NCI-H2196 treated with DMSO at 0.1 percent for 48 hours (cell line): Measurements from ENCODE around the gene SOWAHC.
A peak's percentile ranks its signal among the peaks of the same experiment; 100 is the strongest.
"Not testable (repeated sequence)": the region's sequence is repeated elsewhere in the genome, so short reads cannot be mapped to it uniquely, and the experiment has no call there.

Source experiments
- DNase-seq: peaks from one replicate; lab custom pipeline; 2025; ENCODE audit not compliant: unreplicated experiment; lab: John Stamatoyannopoulos, UW

Gene SOWAHC, protein sequence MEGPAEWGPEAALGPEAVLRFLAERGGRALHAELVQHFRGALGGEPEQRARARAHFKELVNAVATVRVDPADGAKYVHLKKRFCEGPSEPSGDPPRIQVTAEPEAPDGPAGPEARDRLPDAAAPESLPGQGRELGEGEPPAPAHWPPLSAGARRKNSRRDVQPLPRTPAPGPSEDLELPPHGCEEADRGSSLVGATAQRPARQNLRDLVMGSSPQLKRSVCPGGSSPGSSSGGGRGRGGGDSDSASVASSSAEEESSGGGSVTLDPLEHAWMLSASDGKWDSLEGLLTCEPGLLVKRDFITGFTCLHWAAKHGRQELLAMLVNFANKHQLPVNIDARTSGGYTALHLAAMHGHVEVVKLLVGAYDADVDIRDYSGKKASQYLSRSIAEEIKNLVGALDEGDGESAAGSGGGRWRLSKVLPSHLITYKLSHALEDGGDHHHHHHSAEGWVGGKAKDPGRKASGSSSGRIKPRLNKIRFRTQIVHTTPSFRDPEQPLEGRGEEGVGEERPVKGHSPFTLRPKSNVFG

DNA sequence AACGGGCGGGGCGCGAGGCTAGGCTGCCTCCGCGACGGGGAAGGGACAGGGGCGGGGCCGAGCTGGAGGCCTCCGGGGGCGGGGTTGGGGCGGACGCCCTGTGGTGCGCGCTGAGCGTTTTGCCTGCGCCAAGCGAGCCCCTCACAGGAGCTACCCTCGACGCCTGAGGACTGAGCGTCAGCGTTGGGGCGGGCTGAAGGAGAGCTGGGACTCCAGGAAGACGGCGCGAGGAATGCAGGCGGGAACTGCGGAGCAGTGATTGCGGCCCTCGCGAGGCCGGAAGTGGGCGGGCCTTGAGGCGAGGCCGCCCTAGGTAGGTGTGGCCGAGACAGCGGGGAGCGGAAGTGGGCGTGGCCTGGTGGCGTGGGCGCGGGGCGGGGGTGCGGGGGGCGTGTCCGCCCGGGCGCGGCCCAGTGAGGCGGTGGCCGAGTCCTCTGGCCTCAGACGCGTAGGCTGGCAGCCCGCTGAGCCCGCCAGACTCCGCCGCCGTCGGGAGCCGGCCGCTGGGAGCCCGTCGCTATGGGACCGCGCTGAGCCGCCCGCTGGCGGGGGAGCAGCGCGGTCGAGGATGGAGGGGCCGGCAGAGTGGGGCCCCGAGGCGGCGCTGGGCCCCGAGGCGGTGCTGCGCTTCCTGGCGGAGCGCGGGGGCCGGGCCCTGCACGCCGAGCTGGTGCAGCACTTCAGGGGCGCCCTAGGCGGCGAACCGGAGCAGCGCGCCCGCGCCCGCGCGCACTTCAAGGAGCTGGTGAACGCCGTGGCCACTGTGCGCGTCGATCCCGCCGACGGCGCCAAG lies at the start of gene SOWAHC, which contains the start of gene SEPTIN10:
TSS of gene SOWAHC (plus strand) at position 443 of the 793 bp plus-strand sequence. CDS start at position 569, 126 bp downstream.
TSS of gene SEPTIN10 (minus strand) at position 45 of the 793 bp plus-strand sequence. CDS start 139 bp downstream, outside the sequence.
- DNase-seq, result peak; percentile 88

GRCh38 chr2:109575373-109575772 lies 38.8 kb upstream of the SOWAHC start:
- no peak for DNase-seq

- not testable (repeated sequence) for DNase-seq
These were observed 36.5 kb upstream of the SOWAHC start for GRCh38 chr2:109577630-109578029.

GRCh38 chr2:109582928-109583895 lies 31.0 kb upstream of the SOWAHC start:
- no peak for DNase-seq

- no peak for DNase-seq
These were observed 27.5 kb upstream of the SOWAHC start for GRCh38 chr2:109586687-109587086.

DNA sequence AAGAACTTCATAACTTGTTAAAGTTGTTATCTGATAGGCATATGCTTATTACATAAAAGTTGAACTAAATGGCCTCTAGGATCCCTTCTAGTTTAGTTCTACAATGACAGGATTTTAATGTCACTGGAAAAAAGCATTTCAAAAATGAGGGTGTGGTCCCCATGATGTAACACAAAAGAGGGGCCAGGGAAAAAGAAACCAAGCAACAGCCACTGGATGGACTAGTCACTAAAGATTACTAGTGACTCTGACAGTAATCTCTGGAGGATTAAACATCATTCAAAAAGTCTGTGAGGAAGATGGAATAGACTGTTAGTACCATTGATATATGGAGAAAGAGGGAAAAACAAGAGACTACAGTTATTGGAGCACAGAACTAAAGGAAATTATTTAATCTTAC lies 23.0 kb upstream of the SOWAHC start:
- no peak for DNase-seq

DNA sequence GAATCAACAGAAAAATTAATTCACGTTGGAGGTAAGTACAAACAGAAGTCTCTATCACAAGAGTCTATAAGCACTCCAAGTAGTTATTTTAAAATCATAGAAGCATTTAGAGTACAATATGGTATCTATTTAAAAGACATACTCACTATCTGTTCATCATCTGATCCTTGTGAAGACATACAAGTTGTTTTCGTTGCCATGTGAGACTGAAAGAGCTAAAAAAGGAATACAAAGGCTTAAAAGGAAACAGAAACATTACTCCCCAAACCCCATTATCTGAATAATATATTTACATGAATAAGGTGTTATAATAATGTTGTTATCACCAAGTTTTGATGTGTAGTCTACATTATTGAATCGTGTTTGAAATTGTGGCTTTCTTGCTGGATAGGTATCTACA lies 21.3 kb upstream of the SOWAHC start:
- DNase-seq, result no peak

DNA sequence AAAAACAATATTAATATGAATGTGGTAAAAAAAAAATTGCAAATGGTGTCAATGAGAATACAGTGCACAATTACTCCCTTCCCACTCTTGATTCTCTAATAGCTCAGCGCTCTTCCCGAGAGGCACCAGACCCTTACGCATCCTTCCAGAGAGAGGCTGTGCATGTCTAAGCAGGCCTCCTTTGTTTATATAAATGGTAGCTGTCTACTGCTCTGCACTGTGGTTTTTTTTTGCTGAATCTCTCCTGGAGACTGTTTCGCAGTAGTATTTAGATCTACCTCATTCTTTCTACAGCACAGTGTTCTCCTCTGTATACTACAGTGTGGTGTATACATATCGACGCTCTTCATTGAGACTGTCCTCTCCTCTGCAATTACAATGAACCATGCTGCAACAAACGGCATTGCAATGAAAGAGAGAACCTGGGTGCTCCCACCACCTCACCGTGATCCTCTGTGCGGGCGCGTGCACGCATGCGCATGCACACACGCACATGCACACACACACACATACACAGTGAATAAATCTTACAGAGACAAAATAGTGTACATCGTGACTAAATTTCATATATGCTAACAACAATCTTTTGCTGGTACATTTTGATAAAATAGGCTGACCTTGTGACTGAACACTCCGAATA lies 19.8 kb upstream of the SOWAHC start:
- no peak for DNase-seq

DNA sequence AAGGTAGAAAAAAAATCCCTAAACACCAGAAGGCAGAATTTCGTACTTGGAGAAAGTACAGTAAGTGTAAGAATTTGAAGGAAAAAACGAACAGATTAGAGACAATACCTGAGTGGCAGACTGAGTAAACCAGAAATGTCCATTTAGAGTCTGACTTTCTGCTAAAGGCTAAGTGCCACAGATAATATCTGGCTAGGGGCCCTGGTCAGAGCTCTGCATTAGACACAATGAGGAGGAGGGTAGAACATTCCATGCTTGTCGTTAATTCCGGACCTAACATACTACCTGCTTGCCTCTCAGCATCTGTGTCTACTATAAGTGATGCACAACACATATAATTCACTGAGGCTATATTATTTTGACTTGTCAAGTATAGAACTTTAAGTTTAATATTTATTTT lies 18.5 kb upstream of the SOWAHC start:
- DNase-seq, result no peak

- DNase-seq, result no peak
These were observed 16.9 kb upstream of the SOWAHC start for GRCh38 chr2:109597283-109597682.

DNA sequence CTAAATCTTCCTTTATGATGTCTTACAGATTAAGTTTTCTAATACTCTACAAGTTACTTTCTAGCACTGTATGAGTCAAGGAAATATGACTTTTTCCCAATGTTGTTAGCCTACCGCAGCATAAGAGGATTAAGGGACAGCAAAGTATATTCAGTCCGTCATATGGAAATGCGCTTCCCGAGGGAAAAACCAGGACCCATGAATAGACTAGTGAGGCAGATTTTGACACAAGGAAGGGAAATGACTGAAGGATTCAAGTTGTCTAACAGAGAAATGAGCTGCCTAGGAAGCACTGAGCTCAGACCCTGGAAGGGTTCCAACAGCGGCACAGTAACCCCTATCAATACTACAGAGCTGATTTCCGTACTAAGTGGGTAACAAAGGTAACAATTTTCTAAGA lies 12.4 kb upstream of the SOWAHC start:
- DNase-seq, result no peak

DNA sequence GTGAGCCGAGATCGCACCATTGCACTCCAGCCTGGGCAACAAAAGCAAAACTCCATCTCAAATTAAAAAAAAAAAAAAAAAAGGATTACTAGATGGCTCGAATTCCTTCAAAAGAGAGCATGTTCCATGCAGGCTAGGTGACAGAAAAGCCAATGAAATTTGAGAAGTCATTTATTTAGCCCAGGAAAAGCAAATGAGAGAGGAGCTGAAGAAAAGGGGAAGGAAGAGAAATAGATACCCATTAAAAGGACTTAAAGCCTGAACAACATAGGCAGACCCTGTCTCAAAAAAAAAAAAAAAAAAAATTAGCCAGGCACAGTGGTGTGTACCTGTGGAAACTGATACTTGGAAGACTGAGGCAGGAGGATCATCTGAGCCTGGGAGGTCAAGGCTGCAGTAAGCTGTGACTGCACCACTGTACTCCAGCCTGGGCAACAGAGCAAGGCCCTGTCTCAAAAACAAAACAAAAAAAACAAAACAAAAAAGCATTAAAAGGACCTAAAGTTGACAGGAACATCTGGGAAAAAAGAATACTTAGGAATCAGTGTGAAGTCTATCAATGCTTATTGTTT lies 11.5 kb upstream of the SOWAHC start:
- no peak for DNase-seq

GRCh38 chr2:109604597-109604996 lies 9.6 kb upstream of the SOWAHC start:
- no peak for DNase-seq

DNA sequence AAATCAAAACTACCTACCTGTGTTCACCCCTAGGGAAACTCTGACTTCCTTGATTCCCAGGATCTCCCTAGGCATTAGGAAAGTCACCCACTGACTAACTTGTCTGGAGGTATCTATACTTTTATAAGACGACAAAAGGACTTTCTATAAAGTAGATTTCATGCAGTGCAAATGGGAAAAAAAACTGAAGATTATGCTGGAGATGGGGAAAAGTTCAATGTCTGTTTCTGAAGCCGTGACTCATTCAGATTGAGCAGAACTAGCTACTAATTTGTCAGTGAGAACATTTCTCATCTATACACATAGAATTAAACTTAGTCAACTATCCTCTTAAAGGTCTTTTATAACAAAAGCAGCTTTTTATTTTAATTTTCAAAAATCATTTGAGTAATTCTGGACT lies 6.4 kb upstream of the SOWAHC start:
- no peak for DNase-seq

GRCh38 chr2:109609352-109610024 lies 4.7 kb upstream of the SOWAHC start:
- no peak for DNase-seq

DNA sequence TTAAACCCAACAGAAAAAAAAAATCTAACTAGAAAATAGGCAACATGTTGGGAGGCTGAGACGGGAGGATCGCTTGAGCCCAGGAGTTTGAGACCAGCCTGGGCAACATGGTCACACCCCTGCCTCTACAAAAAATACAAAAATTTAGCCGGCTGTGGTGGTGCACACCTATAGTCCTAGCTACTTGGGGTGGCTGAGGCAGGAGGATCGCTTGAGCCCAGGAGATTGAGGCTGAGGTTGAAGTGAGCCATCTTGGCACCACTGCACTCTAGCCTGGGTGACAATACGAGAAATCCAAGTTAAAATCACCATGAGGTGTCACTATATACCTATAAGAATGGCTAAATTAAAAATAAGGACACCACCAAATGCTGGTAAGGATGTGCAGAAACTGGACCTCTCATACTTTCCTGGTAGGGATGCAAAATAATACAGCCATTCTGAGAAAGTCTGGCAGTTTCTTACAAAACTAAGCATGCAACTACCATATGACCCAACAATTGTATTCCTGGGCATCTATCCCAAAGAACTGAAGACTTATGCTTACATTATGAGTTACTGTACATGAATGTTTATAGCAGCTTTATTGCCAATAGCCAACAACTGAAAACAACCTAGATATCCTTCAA lies 2.6 kb upstream of the SOWAHC start:
- DNase-seq, result no peak

GRCh38 chr2:109613081-109613921 lies 863 bp upstream of the SOWAHC start:
- no peak for DNase-seq
